ENCODE data around the gene FSTL4. TPM values are rescaled to one million over a fixed set of nuclear protein-coding genes. Genes with fewer than 3 reads are reported as not detected.
A peak's percentile ranks its signal among the peaks of the same experiment; 100 is the strongest.

Gene FSTL4
- total and polyA plus RNA-seq, 4 donors, result 0.08 to 1.4 (median 0.31) TPM

DNA sequence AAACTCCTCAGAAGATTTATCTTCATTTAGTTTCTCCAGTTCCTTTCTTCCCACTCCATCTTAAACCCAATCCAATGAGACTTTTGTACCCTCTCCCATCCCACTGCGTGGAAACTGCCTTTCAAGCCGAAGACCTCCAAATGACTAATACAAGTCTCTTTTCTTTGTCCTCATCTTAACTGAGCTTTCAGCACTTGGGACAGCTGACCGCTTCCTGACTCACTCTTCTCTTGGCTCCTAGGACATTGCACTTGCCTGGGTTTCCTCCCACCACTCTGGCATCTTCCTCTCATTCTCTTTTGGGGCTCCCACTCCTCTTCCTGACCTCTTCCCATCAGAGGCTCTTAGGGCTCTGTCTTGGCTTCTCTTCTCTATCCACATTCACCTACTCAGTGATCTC is 316.8 kb downstream of the FSTL4 start:
- Histone ChIP-seq H3K9ac (ENCODE audit: insufficient read depth in 1 of 2, low read length in 2 of 2) (no peak overlapping the region), H3K36me3 (ENCODE audit: control insufficient read depth in 4 of 4, insufficient read depth in 4 of 4, low read length in 4 of 4) (no peaks in the 10 kb centered on the region), H3K4me3 (no peak overlapping the region), H3K27me3 (ENCODE audit: control insufficient read depth in 3 of 3, insufficient read depth in 3 of 3, low read length in 2 of 3) (peaks cover 0 to 3% (median 0%) of the 10 kb centered on the region in 3 donors), H3K27ac (ENCODE audit: low read depth in 1 of 2, low read length in 1 of 2) (no peak overlapping the region), H3K9me3 (ENCODE audit: control insufficient read depth in 4 of 4, insufficient read depth in 3 of 4, low read length in 3 of 4) (no peaks in the 10 kb centered on the region), H3K4me1 (ENCODE audit: control insufficient read depth in 5 of 5, insufficient read depth in 5 of 5, low read length in 5 of 5) (peaks cover 0 to 4% (median 0%) of the 10 kb centered on the region in 5 donors)
- WGBS, 2 donors, result 92 to 94% methylated on average over 3 of the region's 3 CpGs
- TF ChIP-seq, protein P1, sequence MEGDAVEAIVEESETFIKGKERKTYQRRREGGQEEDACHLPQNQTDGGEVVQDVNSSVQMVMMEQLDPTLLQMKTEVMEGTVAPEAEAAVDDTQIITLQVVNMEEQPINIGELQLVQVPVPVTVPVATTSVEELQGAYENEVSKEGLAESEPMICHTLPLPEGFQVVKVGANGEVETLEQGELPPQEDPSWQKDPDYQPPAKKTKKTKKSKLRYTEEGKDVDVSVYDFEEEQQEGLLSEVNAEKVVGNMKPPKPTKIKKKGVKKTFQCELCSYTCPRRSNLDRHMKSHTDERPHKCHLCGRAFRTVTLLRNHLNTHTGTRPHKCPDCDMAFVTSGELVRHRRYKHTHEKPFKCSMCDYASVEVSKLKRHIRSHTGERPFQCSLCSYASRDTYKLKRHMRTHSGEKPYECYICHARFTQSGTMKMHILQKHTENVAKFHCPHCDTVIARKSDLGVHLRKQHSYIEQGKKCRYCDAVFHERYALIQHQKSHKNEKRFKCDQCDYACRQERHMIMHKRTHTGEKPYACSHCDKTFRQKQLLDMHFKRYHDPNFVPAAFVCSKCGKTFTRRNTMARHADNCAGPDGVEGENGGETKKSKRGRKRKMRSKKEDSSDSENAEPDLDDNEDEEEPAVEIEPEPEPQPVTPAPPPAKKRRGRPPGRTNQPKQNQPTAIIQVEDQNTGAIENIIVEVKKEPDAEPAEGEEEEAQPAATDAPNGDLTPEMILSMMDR (IDR thresholded peaks at IDR 0.05; ENCODE audit: control extremely low read depth, extremely low read depth), result no peak
- no peak for ATAC-seq (ENCODE audit: insufficient read depth, low FRiP score)
- DNase-seq, result no peak

DNA sequence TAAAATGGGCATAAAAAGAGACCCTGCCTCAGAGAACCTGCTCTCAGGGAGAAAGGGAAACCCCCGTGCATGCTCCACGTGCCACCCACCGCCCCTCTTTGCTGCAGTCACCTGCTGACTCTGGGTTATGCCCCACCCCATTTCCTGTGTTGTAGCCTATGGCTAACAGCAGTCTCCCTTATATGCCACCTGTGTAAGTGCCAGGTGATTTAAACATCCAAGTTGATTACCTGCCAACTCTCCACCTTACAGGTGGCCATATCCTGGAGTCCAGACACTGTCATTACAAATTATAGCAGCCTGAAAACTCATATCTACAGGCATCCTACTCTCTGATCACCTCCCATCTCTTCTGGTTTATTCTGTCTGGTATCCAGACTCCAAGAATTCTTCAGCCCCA is 318.0 kb downstream of the FSTL4 start:
- peaks cover 0 to 3% (median 0%) of the 10 kb centered on the region in 3 donors for H3K27me3 ChIP-seq (ENCODE audit: control insufficient read depth in 3 of 3, insufficient read depth in 3 of 3, low read length in 2 of 3)
- H3K4me3 ChIP-seq, result no peak overlapping the region
- no peaks in the 10 kb centered on the region for H3K9me3 ChIP-seq (ENCODE audit: control insufficient read depth in 4 of 4, insufficient read depth in 3 of 4, low read length in 3 of 4)
- DNase-seq (no peak), ATAC-seq (ENCODE audit: insufficient read depth, low FRiP score) (no peak)
- peaks cover 0 to 4% (median 0%) of the 10 kb centered on the region in 5 donors for H3K4me1 ChIP-seq (ENCODE audit: control insufficient read depth in 5 of 5, insufficient read depth in 5 of 5, low read length in 5 of 5)
- H3K9ac ChIP-seq (ENCODE audit: insufficient read depth in 1 of 2, low read length in 2 of 2), result no peak overlapping the region
- H3K27ac ChIP-seq (ENCODE audit: low read depth in 1 of 2, low read length in 1 of 2), result no peak overlapping the region
- TF ChIP-seq, protein P1 (IDR thresholded peaks at IDR 0.05; ENCODE audit: control extremely low read depth, extremely low read depth), result no peak
- no peaks in the 10 kb centered on the region for H3K36me3 ChIP-seq (ENCODE audit: control insufficient read depth in 4 of 4, insufficient read depth in 4 of 4, low read length in 4 of 4)
- 68 to 76% methylated on average over 3 of the region's 3 CpGs for WGBS, 2 donors

DNA sequence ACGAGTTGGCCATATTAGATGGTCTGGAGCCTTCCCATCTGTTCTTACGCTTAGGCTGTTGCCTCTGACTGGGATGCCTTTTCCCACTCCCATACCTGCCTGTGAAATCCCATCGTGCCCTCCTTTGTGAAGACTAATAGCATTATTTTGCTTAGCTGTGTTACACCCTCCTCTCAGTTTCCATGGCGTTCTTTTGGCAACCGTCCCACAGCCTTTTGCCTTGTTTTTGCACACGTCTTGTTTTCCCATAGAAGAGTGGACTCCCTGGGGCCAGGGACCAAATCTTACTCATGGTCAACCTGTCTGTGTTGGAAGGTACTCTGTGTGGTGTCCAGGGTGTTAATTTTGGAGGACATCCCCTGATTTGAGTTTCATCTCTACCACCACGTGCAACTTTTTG is 318.4 kb downstream of the FSTL4 start:
- WGBS, 2 donors, result 70 to 77% methylated on average over 7 of the region's 7 CpGs
- Histone ChIP-seq H3K4me1 (ENCODE audit: control insufficient read depth in 5 of 5, insufficient read depth in 5 of 5, low read length in 5 of 5) (peaks cover 0 to 4% (median 0%) of the 10 kb centered on the region in 5 donors), H3K4me3 (no peak overlapping the region), H3K9ac (ENCODE audit: insufficient read depth in 1 of 2, low read length in 2 of 2) (no peak overlapping the region), H3K27ac (ENCODE audit: low read depth in 1 of 2, low read length in 1 of 2) (no peak overlapping the region), H3K27me3 (ENCODE audit: control insufficient read depth in 3 of 3, insufficient read depth in 3 of 3, low read length in 2 of 3) (peaks cover 0 to 3% (median 0%) of the 10 kb centered on the region in 3 donors), H3K36me3 (ENCODE audit: control insufficient read depth in 4 of 4, insufficient read depth in 4 of 4, low read length in 4 of 4) (no peaks in the 10 kb centered on the region), H3K9me3 (ENCODE audit: control insufficient read depth in 4 of 4, insufficient read depth in 3 of 4, low read length in 3 of 4) (no peaks in the 10 kb centered on the region)
- ATAC-seq (ENCODE audit: insufficient read depth, low FRiP score) (no peak), DNase-seq (peak in 2 of 3 donors; percentile 30 to 37)
- TF ChIP-seq, protein P1 (IDR thresholded peaks at IDR 0.05; ENCODE audit: control extremely low read depth, extremely low read depth), result no peak

DNA sequence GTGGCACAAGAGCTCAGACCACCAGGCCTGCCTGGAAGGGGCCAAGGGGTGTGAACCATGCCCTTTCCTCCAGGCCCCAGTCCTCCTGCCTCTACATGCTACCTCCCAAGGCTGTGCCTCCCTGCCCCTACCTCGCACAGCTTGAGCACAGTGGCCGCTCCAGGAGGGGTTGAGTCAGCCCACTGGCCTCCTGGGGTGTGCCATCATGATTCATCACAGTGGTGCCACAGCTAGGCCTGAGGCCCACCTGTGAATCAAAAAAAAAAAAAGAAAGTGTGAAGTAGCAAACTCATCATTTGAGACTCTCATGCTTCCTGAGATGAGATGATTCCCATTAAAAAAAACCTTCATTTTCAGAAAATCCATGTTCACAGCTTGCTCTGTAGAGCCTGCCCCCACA is 320.0 kb downstream of the FSTL4 start:
- H3K4me1 ChIP-seq (ENCODE audit: control insufficient read depth in 5 of 5, insufficient read depth in 5 of 5, low read length in 5 of 5), result peaks cover 0 to 4% (median 0%) of the 10 kb centered on the region in 5 donors
- H3K27ac ChIP-seq (ENCODE audit: low read depth in 1 of 2, low read length in 1 of 2), result no peak overlapping the region
- no peak for ATAC-seq (ENCODE audit: insufficient read depth, low FRiP score)
- no peak for DNase-seq
- H3K9me3 ChIP-seq (ENCODE audit: control insufficient read depth in 4 of 4, insufficient read depth in 3 of 4, low read length in 3 of 4), result no peaks in the 10 kb centered on the region
- 97% methylated on average over 2 of the region's 2 CpGs for WGBS, 2 donors
- no peak overlapping the region for H3K4me3 ChIP-seq
- H3K27me3 ChIP-seq (ENCODE audit: control insufficient read depth in 3 of 3, insufficient read depth in 3 of 3, low read length in 2 of 3), result peaks cover 0 to 3% (median 0%) of the 10 kb centered on the region in 3 donors
- H3K36me3 ChIP-seq (ENCODE audit: control insufficient read depth in 4 of 4, insufficient read depth in 4 of 4, low read length in 4 of 4), result no peaks in the 10 kb centered on the region
- no peak overlapping the region for H3K9ac ChIP-seq (ENCODE audit: insufficient read depth in 1 of 2, low read length in 2 of 2)
- TF ChIP-seq, protein P1 (IDR thresholded peaks at IDR 0.05; ENCODE audit: control extremely low read depth, extremely low read depth), result no peak
